GM06990 (cell line): ENCODE data around the gene NAA40.
A peak's percentile ranks its signal among the peaks of the same experiment; 100 is the strongest.

Source experiments
- DNase-seq: peaks from one replicate; pipeline ENCODE4 v3.0.0-alpha.2; 2011; ENCODE audit not compliant: insufficient read length; ENCODE audit errors: extremely low read depth
- H3K27me3 ChIP-seq: replicated peaks from 2 replicates; pipeline ENCODE4 v1.6.0; 2011; ENCODE audit warnings: low read length; ENCODE audit not compliant: control insufficient read depth, insufficient read depth
- H3K36me3 ChIP-seq: 2 replicates; pipeline ENCODE4 v1.5.1; 2011; ENCODE audit warnings: low read length; ENCODE audit not compliant: control insufficient read depth, insufficient read depth
- H3K4me3 ChIP-seq: replicated peaks from 2 replicates; pipeline ENCODE4 v1.5.1; 2011; ENCODE audit warnings: low read depth, mild to moderate bottlenecking, control low read depth, low read length
- TF ChIP-seq, protein P1 (sequence below): IDR thresholded peaks from 2 replicates; pipeline ENCODE4 v1.5.1; 2011; ENCODE audit warnings: low read length, control low read depth, mild to moderate bottlenecking, inconsistent platforms; ENCODE audit not compliant: insufficient read depth, poor library complexity, severe bottlenecking

NAA40 gene

DNA sequence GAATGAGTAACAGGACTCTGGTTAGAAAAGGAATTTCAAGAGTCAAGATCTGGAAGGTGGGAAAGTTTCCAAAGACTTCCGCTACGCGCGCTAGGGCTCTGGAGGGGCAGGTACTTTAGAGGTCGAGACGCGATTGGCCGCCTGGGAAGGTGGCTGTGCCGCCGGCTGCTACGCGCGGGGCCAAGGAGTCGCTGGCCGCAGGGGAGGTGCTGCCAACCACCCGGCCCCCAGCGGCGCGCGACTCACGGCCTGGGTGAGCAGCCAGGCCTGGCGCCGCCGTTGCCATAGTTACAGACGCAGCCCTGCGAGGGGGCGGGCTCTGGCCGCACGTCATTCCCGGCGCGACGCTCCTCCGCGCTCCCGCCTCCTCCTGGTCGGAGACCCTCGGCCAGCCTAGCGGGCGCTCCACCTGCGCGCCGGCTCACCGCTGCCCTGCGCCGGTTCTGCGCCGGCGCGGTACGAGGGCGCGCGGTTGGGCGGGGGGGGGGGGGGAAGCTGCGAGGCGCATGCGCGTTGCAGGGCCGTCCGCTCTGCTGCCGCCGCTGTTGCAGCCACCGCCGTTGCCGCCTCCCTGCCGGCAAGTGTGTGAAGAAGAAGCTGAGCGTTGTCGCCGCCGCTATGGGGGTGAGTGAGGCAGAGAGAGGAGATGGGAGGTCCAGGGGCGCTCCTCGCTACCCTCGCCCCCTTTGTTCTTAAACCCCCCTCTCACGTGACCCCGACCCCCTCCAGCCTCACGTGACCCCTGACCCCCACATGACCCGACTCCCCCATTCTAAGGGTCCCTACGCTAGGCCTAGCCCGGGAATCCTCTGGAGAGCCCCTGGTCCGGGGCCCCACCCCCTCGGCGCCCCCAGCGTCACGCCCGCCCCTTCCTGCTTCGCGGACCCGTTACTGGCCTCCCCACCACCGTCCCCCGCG is at the start of gene NAA40:
NAA40 (plus strand) TSS at position 524 of the 918 bp plus-strand sequence; CDS start at position 619, 95 bp downstream.
- peak; percentile 99 for DNase-seq
- Histone ChIP-seq H3K36me3 (no peaks in the 10 kb centered on the region; the same call in 1 of the 2 replicates), H3K4me3 (peak within 1 kb of the TSS; percentile 99), H3K27me3 (no peaks in the 10 kb centered on the region)
- TF ChIP-seq, protein P1, sequence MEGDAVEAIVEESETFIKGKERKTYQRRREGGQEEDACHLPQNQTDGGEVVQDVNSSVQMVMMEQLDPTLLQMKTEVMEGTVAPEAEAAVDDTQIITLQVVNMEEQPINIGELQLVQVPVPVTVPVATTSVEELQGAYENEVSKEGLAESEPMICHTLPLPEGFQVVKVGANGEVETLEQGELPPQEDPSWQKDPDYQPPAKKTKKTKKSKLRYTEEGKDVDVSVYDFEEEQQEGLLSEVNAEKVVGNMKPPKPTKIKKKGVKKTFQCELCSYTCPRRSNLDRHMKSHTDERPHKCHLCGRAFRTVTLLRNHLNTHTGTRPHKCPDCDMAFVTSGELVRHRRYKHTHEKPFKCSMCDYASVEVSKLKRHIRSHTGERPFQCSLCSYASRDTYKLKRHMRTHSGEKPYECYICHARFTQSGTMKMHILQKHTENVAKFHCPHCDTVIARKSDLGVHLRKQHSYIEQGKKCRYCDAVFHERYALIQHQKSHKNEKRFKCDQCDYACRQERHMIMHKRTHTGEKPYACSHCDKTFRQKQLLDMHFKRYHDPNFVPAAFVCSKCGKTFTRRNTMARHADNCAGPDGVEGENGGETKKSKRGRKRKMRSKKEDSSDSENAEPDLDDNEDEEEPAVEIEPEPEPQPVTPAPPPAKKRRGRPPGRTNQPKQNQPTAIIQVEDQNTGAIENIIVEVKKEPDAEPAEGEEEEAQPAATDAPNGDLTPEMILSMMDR = no peak

GRCh38 chr11:63889344-63889743 is 49.5 kb upstream of the NAA40 start:
- peaks cover 9% of the 10 kb centered on the region for H3K36me3 ChIP-seq
- H3K4me3 ChIP-seq = no peak overlapping the region
- TF ChIP-seq, protein P1 = no peak
- H3K27me3 ChIP-seq = no peaks in the 10 kb centered on the region
- DNase-seq = no peak

DNA sequence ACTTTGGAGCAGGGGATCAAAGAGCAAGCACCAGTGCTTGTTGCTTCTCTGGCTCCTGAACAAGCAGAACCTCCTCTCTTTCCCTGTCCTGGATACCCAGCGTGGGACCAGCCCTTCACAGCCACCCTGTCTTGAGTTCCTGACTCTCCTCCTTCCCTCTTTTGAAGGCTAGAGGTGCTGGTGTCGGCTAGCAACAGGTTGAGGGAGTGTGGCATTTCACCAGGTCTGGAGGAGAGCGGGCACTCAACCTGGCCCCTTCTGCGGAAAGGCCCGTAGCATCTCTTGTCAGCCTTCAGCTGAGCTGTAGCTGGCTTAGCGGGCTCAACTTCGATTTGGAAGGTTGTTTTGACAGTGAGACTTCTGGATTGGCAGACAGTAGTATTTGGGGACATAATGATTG is 48.4 kb upstream of the NAA40 start:
- H3K36me3 ChIP-seq = peaks cover 13% of the 10 kb centered on the region
- DNase-seq = no peak
- TF ChIP-seq, protein P1 = no peak
- no peak overlapping the region for H3K4me3 ChIP-seq
- no peaks in the 10 kb centered on the region for H3K27me3 ChIP-seq

- no peaks in the 10 kb centered on the region for H3K27me3 ChIP-seq
- H3K36me3 ChIP-seq = peaks cover 22% of the 10 kb centered on the region
- H3K4me3 ChIP-seq = no peak overlapping the region
- TF ChIP-seq, protein P1 = no peak
- no peak for DNase-seq
Observed at GRCh38 chr11:63892228-63892627, 46.6 kb upstream of the NAA40 start.

- H3K4me3 ChIP-seq = no peak overlapping the region
- TF ChIP-seq, protein P1 = no peak
- no peak for DNase-seq
- H3K36me3 ChIP-seq = peaks cover 27% of the 10 kb centered on the region
- no peaks in the 10 kb centered on the region for H3K27me3 ChIP-seq
Observed at GRCh38 chr11:63893355-63893754, 45.4 kb upstream of the NAA40 start.
